Measurements from ENCODE around the gene ERCC5. TPM values are rescaled to one million over a fixed set of nuclear protein-coding genes. Genes with fewer than 3 reads are reported as not detected.

The ERCC5 gene
- total RNA-seq, 4 donors from 2014 or later = 47.1 to 113 (median 85.1) TPM

DNA sequence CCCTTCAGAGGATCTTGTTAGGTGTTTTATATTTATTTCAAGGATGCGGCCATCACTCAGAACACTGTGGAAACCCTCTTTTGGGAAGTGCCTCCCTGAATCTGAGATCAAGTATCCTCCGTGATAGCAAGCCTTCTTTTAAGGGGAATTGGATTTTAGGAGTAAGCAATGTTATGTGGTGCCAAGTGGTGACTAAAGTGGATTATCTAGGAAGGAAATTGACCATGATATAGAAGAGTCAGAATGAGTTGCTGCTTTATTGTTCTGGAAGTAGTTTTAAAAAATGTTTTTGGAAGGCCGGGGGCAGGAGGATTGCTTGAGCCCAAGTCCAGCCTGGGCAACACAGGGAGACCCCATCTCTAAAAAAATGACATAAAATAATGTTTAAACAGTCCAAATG, 6.7 kb downstream of the ERCC5 start:
- DNase-seq (ENCODE audit: low spot score in 2 of 2) = no peak
- H3K27ac ChIP-seq = no peak overlapping the region
- no peak overlapping the region for H3K4me3 ChIP-seq
- TF ChIP-seq POLR2A (IDR thresholded peaks at IDR 0.05) (no peak), EP300 (IDR thresholded peaks at IDR 0.05) (no peak)
- TF ChIP-seq, protein P1, sequence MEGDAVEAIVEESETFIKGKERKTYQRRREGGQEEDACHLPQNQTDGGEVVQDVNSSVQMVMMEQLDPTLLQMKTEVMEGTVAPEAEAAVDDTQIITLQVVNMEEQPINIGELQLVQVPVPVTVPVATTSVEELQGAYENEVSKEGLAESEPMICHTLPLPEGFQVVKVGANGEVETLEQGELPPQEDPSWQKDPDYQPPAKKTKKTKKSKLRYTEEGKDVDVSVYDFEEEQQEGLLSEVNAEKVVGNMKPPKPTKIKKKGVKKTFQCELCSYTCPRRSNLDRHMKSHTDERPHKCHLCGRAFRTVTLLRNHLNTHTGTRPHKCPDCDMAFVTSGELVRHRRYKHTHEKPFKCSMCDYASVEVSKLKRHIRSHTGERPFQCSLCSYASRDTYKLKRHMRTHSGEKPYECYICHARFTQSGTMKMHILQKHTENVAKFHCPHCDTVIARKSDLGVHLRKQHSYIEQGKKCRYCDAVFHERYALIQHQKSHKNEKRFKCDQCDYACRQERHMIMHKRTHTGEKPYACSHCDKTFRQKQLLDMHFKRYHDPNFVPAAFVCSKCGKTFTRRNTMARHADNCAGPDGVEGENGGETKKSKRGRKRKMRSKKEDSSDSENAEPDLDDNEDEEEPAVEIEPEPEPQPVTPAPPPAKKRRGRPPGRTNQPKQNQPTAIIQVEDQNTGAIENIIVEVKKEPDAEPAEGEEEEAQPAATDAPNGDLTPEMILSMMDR (IDR thresholded peaks at IDR 0.05) = no peak
- peaks cover 3 to 40% (median 10%) of the 10 kb centered on the region in 4 donors for H3K4me1 ChIP-seq
- H3K36me3 ChIP-seq = peaks cover 2 to 48% (median 8%) of the 10 kb centered on the region in 3 donors
- no peaks in the 10 kb centered on the region for H3K9me3 ChIP-seq
- WGBS, 2 donors = 87 to 95% methylated on average over 3 of the region's 3 CpGs
- no peaks in the 10 kb centered on the region for H3K27me3 ChIP-seq

DNA sequence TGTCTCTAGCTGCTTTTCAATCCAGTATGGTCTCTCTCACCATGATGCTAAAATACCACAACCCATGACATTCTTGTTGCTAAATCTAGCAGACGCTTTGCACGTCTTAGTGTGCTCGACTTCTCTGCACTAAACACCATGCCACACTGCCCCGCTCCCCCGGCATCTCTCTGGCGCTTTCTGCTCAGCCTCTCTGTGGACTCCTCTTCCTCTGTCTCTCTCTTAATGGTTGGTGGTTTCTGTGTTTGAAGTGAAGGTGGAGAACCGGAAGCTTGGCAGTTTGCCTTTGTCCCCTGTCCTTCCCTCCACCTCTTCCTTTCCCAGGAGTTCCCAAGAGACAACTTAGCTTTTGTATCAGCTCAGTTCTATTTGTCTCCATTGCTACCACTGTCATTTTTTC, 8.8 kb downstream of the ERCC5 start:
- WGBS, 2 donors = 77 to 84% methylated on average over 7 of the region's 7 CpGs
- TF ChIP-seq POLR2A (IDR thresholded peaks at IDR 0.05) (no peak), EP300 (IDR thresholded peaks at IDR 0.05) (no peak)
- TF ChIP-seq, protein P1 (IDR thresholded peaks at IDR 0.05) = no peak
- Histone ChIP-seq H3K4me1 (peaks cover 0 to 18% (median 0%) of the 10 kb centered on the region in 4 donors), H3K27ac (no peak overlapping the region), H3K27me3 (no peaks in the 10 kb centered on the region), H3K9me3 (no peaks in the 10 kb centered on the region), H3K36me3 (peaks cover 6 to 69% (median 15%) of the 10 kb centered on the region in 3 donors), H3K4me3 (no peak overlapping the region)
- no peak for DNase-seq (ENCODE audit: low spot score in 2 of 2)

GRCh38 chr13:102856557-102856956, 10.7 kb downstream of the ERCC5 start:
- DNase-seq (ENCODE audit: low spot score in 2 of 2) = no peak
- TF ChIP-seq EP300 (IDR thresholded peaks at IDR 0.05) = no peak
- TF ChIP-seq, protein P1 (IDR thresholded peaks at IDR 0.05) = no peak
- TF ChIP-seq POLR2A (IDR thresholded peaks at IDR 0.05) = no peak
- Histone ChIP-seq H3K27me3 (no peaks in the 10 kb centered on the region), H3K4me3 (no peak overlapping the region), H3K27ac (no peak overlapping the region), H3K36me3 (peaks cover 6 to 88% (median 15%) of the 10 kb centered on the region in 3 donors), H3K9me3 (no peaks in the 10 kb centered on the region), H3K4me1 (peaks cover 0 to 4% (median 0%) of the 10 kb centered on the region in 4 donors)
- WGBS, 2 donors = 39 to 44% methylated on average over 6 of the region's 6 CpGs

- Histone ChIP-seq H3K4me3 (no peak overlapping the region), H3K27ac (no peak overlapping the region), H3K9me3 (no peaks in the 10 kb centered on the region), H3K27me3 (no peaks in the 10 kb centered on the region), H3K4me1 (peaks cover 0 to 8% (median 0%) of the 10 kb centered on the region in 4 donors), H3K36me3 (peaks cover 7 to 98% (median 30%) of the 10 kb centered on the region in 3 donors)
- TF ChIP-seq, protein P1 (IDR thresholded peaks at IDR 0.05) = no peak
- no peak for TF ChIP-seq EP300 (IDR thresholded peaks at IDR 0.05)
- TF ChIP-seq POLR2A (IDR thresholded peaks at IDR 0.05) = no peak
- WGBS, 2 donors = 88 to 90% methylated on average over 13 of the region's 13 CpGs
- no peak for DNase-seq (ENCODE audit: low spot score in 2 of 2)
Observed at GRCh38 chr13:102862624-102863210, 16.9 kb downstream of the ERCC5 start.

GRCh38 chr13:102863590-102863989, 17.8 kb downstream of the ERCC5 start:
- 74 to 79% methylated on average over 4 of the region's 4 CpGs for WGBS, 2 donors
- H3K36me3 ChIP-seq = peaks cover 5 to 97% (median 28%) of the 10 kb centered on the region in 3 donors
- no peak overlapping the region for H3K4me3 ChIP-seq
- H3K27ac ChIP-seq = no peak overlapping the region
- TF ChIP-seq, protein P1 (IDR thresholded peaks at IDR 0.05) = no peak
- no peak for TF ChIP-seq POLR2A (IDR thresholded peaks at IDR 0.05)
- TF ChIP-seq EP300 (IDR thresholded peaks at IDR 0.05) = no peak
- H3K27me3 ChIP-seq = no peaks in the 10 kb centered on the region
- H3K4me1 ChIP-seq = peaks cover 0 to 8% (median 0%) of the 10 kb centered on the region in 4 donors
- no peak for DNase-seq (ENCODE audit: low spot score in 2 of 2)
- no peaks in the 10 kb centered on the region for H3K9me3 ChIP-seq

All from tibial nerve (tissue), 4 donors.